ENCODE measurements around the gene ZNF45.

- TF ChIP-seq NFRKB (IDR thresholded peaks at IDR 0.05) (no peak), CTCF (CRISPR knock-in tag; IDR thresholded peaks at IDR 0.05) (no peak), ZNF20 (CRISPR knock-in tag; IDR thresholded peaks at IDR 0.05) (no peak), POLR2A (IDR thresholded peaks at IDR 0.05; ENCODE audit: insufficient read depth in 1 of 2, low read depth in 2 of 2, low read length in 2 of 2) (peak in 1 of 2 experiments; percentile 44; a peak in 1 of 4 replicates), ZNF350 (CRISPR knock-in tag; IDR thresholded peaks at IDR 0.05; ENCODE audit: borderline replicate concordance, low read depth) (peak; percentile 55; the same call in 1 of the 2 replicates), ZNF138 (CRISPR knock-in tag; IDR thresholded peaks at IDR 0.05; ENCODE audit: low read depth) (no peak), YY1 (IDR thresholded peaks at IDR 0.05; ENCODE audit: insufficient read depth, insufficient replicate concordance, low read depth, low read length) (peak; percentile 87), EZH2 (conservative IDR thresholded peaks at IDR 0.05; ENCODE audit: low read depth, low read length) (no peak), JUND (CRISPR knock-in tag; IDR thresholded peaks at IDR 0.05) (no peak), PRDM4 (CRISPR knock-in tag; IDR thresholded peaks at IDR 0.05; ENCODE audit: borderline replicate concordance) (no peak), PITX1 (CRISPR knock-in tag; IDR thresholded peaks at IDR 0.05) (peak; percentile 48; the same call in 1 of the 2 replicates), FUBP1 (CRISPR knock-in tag; IDR thresholded peaks at IDR 0.05; ENCODE audit: borderline replicate concordance) (no peak), MXD3 (CRISPR knock-in tag; IDR thresholded peaks at IDR 0.05) (no peak)
Measured at GRCh38 chr19:43901395-43902390, 33.4 kb downstream of the ZNF45 start.
